Naive thymus-derived CD8-positive, alpha-beta T cell (primary cell): ENCODE measurements around the gene GULP1. TPM values are rescaled to one million over a fixed set of nuclear protein-coding genes. Genes with fewer than 3 reads are reported as not detected.

Experiments used
- ATAC-seq, 2 donors: fragments of 150-1000 bp; cut with Tn5 transposase in 1 of 2; sonication (Bioruptor Pico), chemical (Tn5 transposase) in 1 of 2; 1 replicate in 1 of 2; 2 replicates in 1 of 2; pipeline ENCODE4 v1.10.0; 2021; ENCODE audit warnings: mild to moderate bottlenecking in 2 of 2, moderate library complexity in 2 of 2
- POLR2A ChIA-PET: fragments of 350-600 bp; sonication (Branson Sonifier 250); formaldehyde crosslinking; loops from one replicate; lab custom pipeline; 2021; ENCODE audit warnings: antibody characterized with exemption; lab: Charles Lee
- DNase-seq, 10 donors: peaks; one replicate each; pipeline versions ENCODE4 v3.0.0 to v3.0.0-alpha.2; 2020 to 2022
- H3K27ac Mint-ChIP-seq, 10 donors: one replicate each; pipeline ENCODE4 v1.8.0; 2020 to 2022; ENCODE audit warnings: mild to moderate bottlenecking in 10 of 10, mixed read lengths in 10 of 10, moderate library complexity in 4 of 10, inconsistent platforms in 1 of 10
- H3K27me3 Mint-ChIP-seq, 5 donors: one replicate each; pipeline ENCODE4 v1.8.0; 2021 to 2022; ENCODE audit warnings: mixed read lengths in 5 of 5
- H3K36me3 Mint-ChIP-seq, 3 donors: one replicate each; pipeline ENCODE4 v1.8.0; 2020 to 2022; ENCODE audit warnings: mixed read lengths in 3 of 3, mild to moderate bottlenecking in 2 of 3, inconsistent platforms in 1 of 3
- H3K4me1 Mint-ChIP-seq, 4 donors: one replicate each; pipeline ENCODE4 v1.8.0; 2021 to 2022; ENCODE audit warnings: mixed read lengths in 4 of 4
- H3K4me3 Mint-ChIP-seq, 10 donors: one replicate each; pipeline ENCODE4 v1.8.0; 2020 to 2022; ENCODE audit warnings: mild to moderate bottlenecking in 10 of 10, mixed read lengths in 10 of 10, moderate library complexity in 6 of 10, inconsistent platforms in 1 of 10
- H3K9me3 Mint-ChIP-seq, 9 donors: one replicate each; pipeline ENCODE4 v1.8.0; 2020 to 2022; ENCODE audit warnings: mixed read lengths in 9 of 9, mild to moderate bottlenecking in 3 of 9, inconsistent platforms in 1 of 9, moderate library complexity in 1 of 9
- polyA plus RNA-seq, 3 donors: library from polyadenylated mRNA; unstranded; fragments of 300-500 nt; fragmentation: Illumina TruSeq; gene quantifications; one replicate each; pipeline ENCODE4 v1.2.3, GENCODE V29; 2021
- total RNA-seq, 8 experiments: library from RNA in 2 of 8; stranded (reverse) in 2 of 8; gene quantifications; one replicate each; pipeline ENCODE4 v1.2.3 and lab custom pipeline; 2021 to 2026

Gene GULP1
- total and polyA plus RNA-seq, 5 experiments from 2014 or later: not detected

DNA sequence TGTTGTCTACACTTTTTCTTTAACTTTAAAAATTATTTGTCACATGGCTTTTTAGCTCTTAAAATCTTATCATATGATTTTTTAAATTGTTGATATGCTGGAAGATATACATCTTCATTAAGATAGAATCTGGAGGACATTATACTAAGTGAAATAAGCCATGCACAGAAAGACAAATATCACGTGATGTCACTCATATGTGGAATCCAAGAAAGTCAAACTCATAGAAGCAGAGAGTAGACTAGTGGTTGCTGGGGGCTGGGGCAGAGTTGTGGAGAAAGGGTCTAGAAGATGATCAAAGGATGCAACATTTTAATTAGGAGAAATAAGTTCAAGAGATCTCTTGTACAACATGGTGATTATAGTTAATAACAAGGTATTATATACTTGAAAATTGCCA is 280.9 kb downstream of the GULP1 start:
- no peak for DNase-seq
- Mint-ChIP-seq H3K27me3 (no peaks in the 10 kb centered on the region), H3K36me3 (no peaks in the 10 kb centered on the region), H3K4me1 (no peaks in the 10 kb centered on the region), H3K27ac (no peak overlapping the region), H3K9me3 (no peaks in the 10 kb centered on the region), H3K4me3 (no peak overlapping the region)
- ATAC-seq: no peak
- POLR2A ChIA-PET: no interaction called here

DNA sequence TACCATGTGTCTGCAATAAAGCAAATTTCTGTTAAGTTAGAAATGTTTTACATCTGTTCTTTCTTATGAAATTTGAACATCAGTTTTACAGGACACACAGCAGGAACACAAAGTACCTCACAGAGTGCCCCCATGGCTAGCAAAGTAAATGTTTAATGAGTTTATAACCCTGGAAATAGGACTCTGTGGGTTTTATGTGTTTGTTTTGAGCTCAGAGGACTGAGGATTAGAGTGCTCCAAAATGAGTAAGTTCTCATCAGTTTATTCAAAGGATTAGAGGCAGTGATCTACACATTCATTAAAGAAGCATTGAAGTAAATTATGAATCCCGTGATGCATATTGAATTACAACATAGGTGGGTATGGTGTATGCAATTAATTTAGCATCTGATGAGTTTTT is 281.8 kb downstream of the GULP1 start:
- no peaks in the 10 kb centered on the region for H3K27me3 Mint-ChIP-seq
- H3K27ac Mint-ChIP-seq: no peak overlapping the region
- no peak overlapping the region for H3K4me3 Mint-ChIP-seq
- ATAC-seq (no peak), DNase-seq (no peak)
- no peaks in the 10 kb centered on the region for H3K4me1 Mint-ChIP-seq
- no peaks in the 10 kb centered on the region for H3K36me3 Mint-ChIP-seq
- POLR2A ChIA-PET: no interaction called here
- no peaks in the 10 kb centered on the region for H3K9me3 Mint-ChIP-seq

DNA sequence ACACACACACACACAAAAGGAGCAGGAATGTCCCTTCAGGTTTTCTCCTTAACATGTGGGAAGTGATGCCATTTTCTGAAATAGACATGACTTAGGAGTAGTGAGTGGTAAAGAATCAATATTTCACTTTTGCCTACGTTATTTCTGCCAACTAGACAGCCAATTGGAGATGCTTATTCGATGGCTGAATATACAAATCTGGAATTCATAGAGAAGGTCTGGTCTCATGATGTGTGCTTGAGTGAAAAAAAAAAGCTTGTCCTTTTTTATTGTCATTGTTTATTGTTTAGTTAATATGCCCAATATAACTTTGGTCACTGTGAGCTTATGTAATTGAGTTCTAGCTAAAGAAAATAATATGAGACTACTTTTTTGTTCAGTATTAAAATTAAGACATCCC is 284.3 kb downstream of the GULP1 start:
- no peak for DNase-seq
- no peaks in the 10 kb centered on the region for H3K4me1 Mint-ChIP-seq
- H3K27ac Mint-ChIP-seq: no peak overlapping the region
- no peaks in the 10 kb centered on the region for H3K36me3 Mint-ChIP-seq
- H3K9me3 Mint-ChIP-seq: no peaks in the 10 kb centered on the region
- peaks cover 0 to 2% (median 0%) of the 10 kb centered on the region in 5 donors for H3K27me3 Mint-ChIP-seq
- POLR2A ChIA-PET: no interaction called here
- H3K4me3 Mint-ChIP-seq: no peak overlapping the region
- ATAC-seq: no peak

DNA sequence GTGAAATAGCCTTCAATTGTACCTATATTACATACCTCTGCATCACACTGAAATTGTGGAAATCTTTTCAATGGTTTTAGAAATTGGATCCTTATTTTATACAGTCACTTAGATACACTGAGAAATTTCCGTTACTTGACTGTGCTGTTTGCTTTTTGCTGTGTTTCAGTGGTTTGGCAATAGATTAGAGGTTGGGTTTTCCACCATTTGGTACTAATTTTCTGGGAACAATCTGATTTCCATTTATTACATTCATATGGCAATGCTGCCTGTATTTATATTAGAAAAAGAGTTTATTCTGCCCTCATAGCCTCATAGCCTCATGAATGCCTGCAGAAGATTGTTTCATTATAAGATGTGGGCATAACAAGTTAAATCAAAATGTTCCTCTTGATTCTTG is 285.0 kb downstream of the GULP1 start:
- H3K27me3 Mint-ChIP-seq: peaks cover 0 to 2% (median 0%) of the 10 kb centered on the region in 5 donors
- no peak for DNase-seq
- no peaks in the 10 kb centered on the region for H3K9me3 Mint-ChIP-seq
- H3K36me3 Mint-ChIP-seq: no peaks in the 10 kb centered on the region
- H3K4me3 Mint-ChIP-seq: no peak overlapping the region
- no peak overlapping the region for H3K27ac Mint-ChIP-seq
- H3K4me1 Mint-ChIP-seq: no peaks in the 10 kb centered on the region
- POLR2A ChIA-PET: no interaction called here
- ATAC-seq: no peak

DNA sequence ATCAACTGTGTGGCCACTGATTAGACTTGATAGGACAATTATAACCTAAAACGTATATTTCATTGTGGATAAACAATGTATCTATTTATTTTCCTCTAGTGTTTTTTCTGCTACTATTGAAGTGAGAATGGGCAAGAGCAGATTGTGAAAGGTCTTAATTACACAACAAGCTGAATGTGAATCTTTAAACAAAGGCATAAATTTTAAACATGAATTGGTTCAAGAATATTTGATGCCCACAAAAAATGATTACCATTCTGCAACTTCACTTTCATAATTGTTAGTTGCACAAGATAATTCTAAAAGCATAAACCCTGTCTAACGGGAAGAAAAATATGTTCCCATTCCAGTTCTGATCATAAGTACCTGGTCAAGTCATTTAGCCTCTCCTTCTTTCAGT is 285.6 kb downstream of the GULP1 start:
- Mint-ChIP-seq H3K27ac (no peak overlapping the region), H3K27me3 (peaks cover 0 to 2% (median 0%) of the 10 kb centered on the region in 5 donors), H3K36me3 (no peaks in the 10 kb centered on the region), H3K4me3 (no peak overlapping the region), H3K9me3 (no peaks in the 10 kb centered on the region), H3K4me1 (no peaks in the 10 kb centered on the region)
- DNase-seq (no peak), ATAC-seq (no peak)
- POLR2A ChIA-PET: no interaction called here

DNA sequence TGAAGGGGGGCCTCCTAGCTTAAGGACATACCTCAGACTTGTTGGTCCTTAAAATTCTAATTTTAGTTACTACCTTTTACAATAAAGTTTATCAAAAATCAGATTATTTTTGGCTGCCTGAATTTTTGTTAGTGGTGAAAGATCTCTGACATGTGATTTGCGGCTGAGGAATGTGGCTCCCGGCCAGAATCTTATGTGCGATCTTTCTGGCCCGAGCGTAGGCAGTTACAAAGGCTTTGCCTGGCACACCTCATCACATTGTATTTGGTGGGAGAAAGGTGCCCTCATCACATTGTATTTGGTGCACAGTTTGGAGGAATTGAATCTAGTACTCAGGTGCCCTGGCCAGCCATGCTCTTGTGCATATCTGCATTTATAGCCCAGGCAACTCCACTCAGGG is 289.1 kb downstream of the GULP1 start:
- no peak overlapping the region for H3K4me3 Mint-ChIP-seq
- DNase-seq (no peak), ATAC-seq (no peak)
- POLR2A ChIA-PET: no interaction called here
- no peak overlapping the region for H3K27ac Mint-ChIP-seq
- H3K9me3 Mint-ChIP-seq: no peaks in the 10 kb centered on the region
- H3K36me3 Mint-ChIP-seq: no peaks in the 10 kb centered on the region
- no peaks in the 10 kb centered on the region for H3K4me1 Mint-ChIP-seq
- peaks cover 0 to 2% (median 0%) of the 10 kb centered on the region in 5 donors for H3K27me3 Mint-ChIP-seq

DNA sequence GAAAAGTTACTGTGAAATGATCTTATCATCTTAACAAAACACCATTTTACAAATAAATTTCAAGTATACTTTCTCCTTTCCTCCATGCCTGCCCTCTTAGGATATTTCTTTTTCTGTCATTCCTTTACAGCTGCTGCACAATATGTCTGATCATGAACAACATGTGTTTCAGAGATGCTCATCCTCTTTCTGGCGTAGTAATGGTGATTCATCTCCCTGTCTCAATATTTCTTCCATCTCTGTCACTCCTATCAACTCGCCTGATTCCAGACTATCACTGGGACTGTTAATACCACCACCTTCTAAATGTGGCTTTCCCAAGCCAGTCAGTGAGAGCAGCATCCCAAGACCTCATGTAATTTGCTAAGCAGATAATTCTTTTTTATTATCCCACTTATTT is 290.5 kb downstream of the GULP1 start:
- Mint-ChIP-seq H3K4me3 (no peak overlapping the region), H3K9me3 (no peaks in the 10 kb centered on the region), H3K36me3 (no peaks in the 10 kb centered on the region), H3K4me1 (no peaks in the 10 kb centered on the region), H3K27me3 (peaks cover 0 to 2% (median 0%) of the 10 kb centered on the region in 5 donors), H3K27ac (no peak overlapping the region)
- ATAC-seq (no peak), DNase-seq (no peak)
- POLR2A ChIA-PET: no interaction called here

DNA sequence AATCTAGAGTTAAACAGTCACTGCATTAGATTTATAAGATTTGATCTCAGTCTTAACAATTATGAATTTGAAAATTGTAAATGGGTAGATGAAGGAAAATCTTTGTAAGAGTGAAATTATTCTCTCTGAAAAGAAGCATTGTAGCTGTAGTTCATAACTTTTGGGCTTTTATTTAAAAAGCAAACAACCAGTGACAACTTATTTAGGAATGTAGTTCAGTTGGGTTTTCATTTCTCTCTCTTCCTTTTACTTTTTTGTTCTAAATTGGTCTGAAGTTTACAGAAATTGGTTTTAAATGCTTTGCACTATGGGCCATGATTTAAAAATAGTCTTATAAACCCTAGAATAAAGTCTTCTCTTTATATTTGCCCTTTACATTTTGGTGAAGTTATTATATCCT is 296.6 kb downstream of the GULP1 start:
- POLR2A ChIA-PET: no interaction called here
- no peak overlapping the region for H3K27ac Mint-ChIP-seq
- no peak overlapping the region for H3K4me3 Mint-ChIP-seq
- no peaks in the 10 kb centered on the region for H3K36me3 Mint-ChIP-seq
- ATAC-seq (no peak), DNase-seq (no peak)
- H3K27me3 Mint-ChIP-seq: peaks cover 0 to 1% (median 0%) of the 10 kb centered on the region in 5 donors
- H3K4me1 Mint-ChIP-seq: no peaks in the 10 kb centered on the region
- no peaks in the 10 kb centered on the region for H3K9me3 Mint-ChIP-seq

DNA sequence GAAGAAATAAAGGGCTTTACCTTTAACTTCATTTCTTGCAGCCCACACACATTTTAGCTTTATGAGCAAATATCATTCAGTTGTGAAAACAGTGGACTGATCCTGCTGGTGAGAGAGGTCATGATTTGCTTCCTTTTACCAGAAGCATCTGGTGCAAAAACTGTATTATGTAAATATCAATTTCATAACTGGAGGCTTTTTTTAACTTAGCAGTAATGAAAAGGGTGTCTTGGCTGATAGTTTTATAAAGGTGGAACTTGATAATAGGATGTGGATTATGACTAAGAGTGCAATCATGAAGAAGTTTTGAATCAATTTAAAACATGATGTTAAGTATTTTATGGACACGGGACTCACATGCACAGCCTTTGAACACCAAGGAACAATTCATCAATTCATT is 304.4 kb downstream of the GULP1 start:
- no peaks in the 10 kb centered on the region for H3K36me3 Mint-ChIP-seq
- DNase-seq: no peak
- H3K27ac Mint-ChIP-seq: no peak overlapping the region
- no peak overlapping the region for H3K4me3 Mint-ChIP-seq
- H3K4me1 Mint-ChIP-seq: no peaks in the 10 kb centered on the region
- no peaks in the 10 kb centered on the region for H3K9me3 Mint-ChIP-seq
- POLR2A ChIA-PET: no interaction called here
- no peak for ATAC-seq
- no peaks in the 10 kb centered on the region for H3K27me3 Mint-ChIP-seq

DNA sequence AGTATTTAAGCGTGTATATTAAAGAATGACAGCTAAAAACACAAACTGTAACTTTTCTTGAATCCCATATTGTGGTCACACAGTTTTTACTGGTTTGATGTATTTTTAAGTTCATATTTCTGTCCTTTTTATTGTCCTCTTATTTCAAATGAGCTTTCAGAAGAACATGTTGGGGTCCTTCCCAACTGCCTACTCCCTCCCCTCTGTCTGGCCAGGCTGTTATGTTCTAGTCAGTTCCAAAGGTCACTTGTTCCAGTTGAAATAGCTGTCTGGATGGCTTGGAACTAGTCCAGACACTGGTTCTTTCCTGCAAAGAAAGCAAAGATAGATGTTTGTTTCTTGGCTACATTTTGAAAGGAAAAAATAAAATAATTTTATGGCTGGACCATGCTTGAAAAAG is 306.9 kb downstream of the GULP1 start:
- ATAC-seq (no peak), DNase-seq (no peak)
- no peaks in the 10 kb centered on the region for H3K27me3 Mint-ChIP-seq
- POLR2A ChIA-PET: no interaction called here
- no peaks in the 10 kb centered on the region for H3K4me1 Mint-ChIP-seq
- no peak overlapping the region for H3K27ac Mint-ChIP-seq
- no peaks in the 10 kb centered on the region for H3K36me3 Mint-ChIP-seq
- H3K4me3 Mint-ChIP-seq: no peak overlapping the region
- no peaks in the 10 kb centered on the region for H3K9me3 Mint-ChIP-seq

DNA sequence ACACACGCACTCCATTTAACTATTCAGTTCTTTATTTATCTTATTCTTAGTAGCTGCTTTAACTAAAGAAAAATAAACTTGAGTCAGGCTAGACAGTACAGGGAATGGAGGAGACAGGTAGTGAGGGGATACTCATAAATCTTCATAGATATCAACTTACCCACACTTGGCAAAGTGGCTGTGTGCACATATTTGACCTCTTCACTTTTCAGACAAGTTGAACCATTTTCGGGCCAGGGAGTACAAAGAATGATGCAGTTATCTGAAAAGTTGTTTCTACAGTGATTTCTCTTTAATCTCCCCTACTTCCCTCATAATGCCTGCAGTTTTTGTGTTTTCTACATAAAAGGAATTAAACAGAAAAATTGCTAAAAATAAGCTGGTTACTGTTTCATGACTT is 307.5 kb downstream of the GULP1 start:
- Mint-ChIP-seq H3K4me1 (no peaks in the 10 kb centered on the region), H3K27ac (no peak overlapping the region), H3K36me3 (no peaks in the 10 kb centered on the region), H3K9me3 (peaks cover 0 to under 1% (median 0%) of the 10 kb centered on the region in 9 donors), H3K4me3 (no peak overlapping the region), H3K27me3 (no peaks in the 10 kb centered on the region)
- no peak for DNase-seq
- POLR2A ChIA-PET: no interaction called here
- no peak for ATAC-seq

DNA sequence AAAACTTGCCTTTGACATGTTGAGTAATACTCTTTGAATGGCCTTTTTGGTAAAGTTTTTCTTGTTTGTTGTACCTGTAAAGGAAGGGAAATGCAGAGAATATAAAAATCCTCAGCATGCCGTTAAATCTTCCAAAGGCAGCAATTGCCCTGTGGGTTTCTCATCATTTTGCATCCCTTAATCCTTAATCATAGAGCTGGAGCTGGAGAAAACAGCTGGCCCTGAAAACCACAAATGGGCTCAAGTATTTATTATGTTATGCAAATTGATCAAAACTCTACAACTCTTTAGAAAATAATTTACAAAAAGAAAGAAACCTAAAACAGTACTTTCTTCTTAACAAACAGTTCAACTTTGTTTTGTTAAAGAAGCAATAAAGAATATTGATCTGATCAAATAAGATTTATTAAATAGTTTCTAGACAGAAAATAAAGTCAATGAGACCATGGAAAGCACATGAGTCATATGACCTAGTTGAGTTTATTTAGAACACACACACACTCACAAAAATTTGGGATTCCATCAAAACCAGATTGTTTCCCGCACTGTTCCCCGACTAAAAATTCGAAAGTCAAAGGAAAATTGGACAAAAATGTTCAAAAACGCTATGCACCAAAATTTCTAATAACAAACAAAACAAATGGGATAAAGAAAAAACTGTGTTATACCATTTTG is 309.0 kb downstream of the GULP1 start:
- Mint-ChIP-seq H3K36me3 (no peaks in the 10 kb centered on the region), H3K27ac (no peak overlapping the region), H3K4me1 (no peaks in the 10 kb centered on the region), H3K4me3 (no peak overlapping the region), H3K27me3 (no peaks in the 10 kb centered on the region), H3K9me3 (peaks cover 0 to 3% (median 0%) of the 10 kb centered on the region in 9 donors)
- ATAC-seq (no peak), DNase-seq (no peak)
- POLR2A ChIA-PET: no interaction called here

DNA sequence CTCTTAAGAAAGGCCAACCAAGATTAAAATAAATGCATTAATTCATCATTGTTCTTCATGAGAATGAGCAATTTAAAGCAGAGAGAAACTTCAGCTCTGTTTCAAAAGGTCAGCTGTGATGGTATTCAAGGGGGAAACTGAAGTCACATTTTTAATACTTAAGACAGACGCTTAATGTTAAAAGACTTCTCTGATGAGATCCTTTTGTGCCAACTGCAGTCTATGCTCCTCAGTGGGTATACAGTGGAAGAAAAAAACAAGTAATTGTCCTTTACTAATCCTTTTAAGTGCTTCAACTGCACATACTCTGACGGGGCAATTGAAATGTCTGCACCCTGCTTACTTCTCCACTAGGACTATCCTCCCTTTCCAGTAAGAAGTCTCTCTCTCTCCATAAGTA is 309.7 kb downstream of the GULP1 start:
- ATAC-seq (no peak), DNase-seq (no peak)
- H3K4me1 Mint-ChIP-seq: no peaks in the 10 kb centered on the region
- H3K36me3 Mint-ChIP-seq: no peaks in the 10 kb centered on the region
- no peak overlapping the region for H3K4me3 Mint-ChIP-seq
- no peak overlapping the region for H3K27ac Mint-ChIP-seq
- H3K27me3 Mint-ChIP-seq: no peaks in the 10 kb centered on the region
- POLR2A ChIA-PET: no interaction called here
- H3K9me3 Mint-ChIP-seq: peaks cover 0 to 3% (median 0%) of the 10 kb centered on the region in 9 donors

DNA sequence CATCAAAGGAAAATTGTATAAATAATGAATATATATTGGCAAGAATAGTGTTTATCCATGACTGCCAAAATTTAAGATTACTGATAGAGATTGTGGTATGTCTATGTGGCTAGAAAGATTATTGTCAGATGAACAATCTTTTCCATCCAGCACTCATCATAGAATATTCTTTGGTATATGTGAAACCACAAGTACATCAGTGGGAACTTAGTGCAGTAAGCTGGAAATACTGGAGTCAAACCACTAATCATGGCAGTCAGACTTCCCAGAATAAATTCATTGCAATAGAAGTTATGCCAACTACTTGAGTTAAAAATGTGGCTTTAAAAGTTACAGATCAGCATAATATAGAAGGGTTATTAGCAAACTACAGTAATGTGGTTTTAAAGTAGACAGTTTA is 310.3 kb downstream of the GULP1 start:
- Mint-ChIP-seq H3K36me3 (no peaks in the 10 kb centered on the region), H3K4me3 (no peak overlapping the region), H3K27ac (no peak overlapping the region), H3K27me3 (no peaks in the 10 kb centered on the region), H3K9me3 (peaks cover 0 to 3% (median 0%) of the 10 kb centered on the region in 9 donors), H3K4me1 (no peaks in the 10 kb centered on the region)
- DNase-seq (no peak), ATAC-seq (no peak)
- POLR2A ChIA-PET: no interaction called here
